Measurements from ENCODE around the gene KIAA2012.

Gene KIAA2012

DNA sequence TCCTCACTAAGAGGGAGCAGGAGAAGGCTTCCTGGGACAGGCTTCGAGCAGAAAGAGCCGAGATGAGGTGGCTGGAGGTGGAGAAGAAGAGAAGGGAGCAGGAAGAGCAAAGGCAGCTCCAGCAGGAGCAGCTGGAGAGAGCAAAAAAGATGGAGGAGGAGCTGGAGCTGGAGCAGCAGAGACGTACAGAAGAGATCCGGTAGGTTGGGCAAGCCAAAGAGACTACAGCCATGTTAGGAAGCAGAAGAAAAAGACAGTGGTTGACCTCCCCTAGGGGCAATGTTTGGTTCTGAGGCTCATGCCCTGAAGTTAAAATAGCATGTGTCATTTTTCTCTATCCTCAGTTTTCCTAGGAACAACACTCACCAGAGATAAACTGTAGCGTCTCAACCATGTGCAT, 120.2 kb downstream of the KIAA2012 start:
- ATAC-seq (ENCODE audit: insufficient read depth, low read depth) (no peak), DNase-seq (no peak)
- no peak overlapping the region for H3K27ac ChIP-seq (ENCODE audit: low read length)
- H3K4me2 ChIP-seq (ENCODE audit: insufficient read depth, low read length): no peak overlapping the region
- no peak overlapping the region for H2AFZ ChIP-seq (ENCODE audit: low read depth, low read length)
- no peaks in the 10 kb centered on the region for H3K79me2 ChIP-seq (ENCODE audit: insufficient read depth, low read length)
- H3K4me3 ChIP-seq (ENCODE audit: low read depth in 1 of 2, low read length in 2 of 2): no peak overlapping the region
- H3K9ac ChIP-seq (ENCODE audit: low read depth, low read length): no peak overlapping the region
- TF ChIP-seq, protein P1, sequence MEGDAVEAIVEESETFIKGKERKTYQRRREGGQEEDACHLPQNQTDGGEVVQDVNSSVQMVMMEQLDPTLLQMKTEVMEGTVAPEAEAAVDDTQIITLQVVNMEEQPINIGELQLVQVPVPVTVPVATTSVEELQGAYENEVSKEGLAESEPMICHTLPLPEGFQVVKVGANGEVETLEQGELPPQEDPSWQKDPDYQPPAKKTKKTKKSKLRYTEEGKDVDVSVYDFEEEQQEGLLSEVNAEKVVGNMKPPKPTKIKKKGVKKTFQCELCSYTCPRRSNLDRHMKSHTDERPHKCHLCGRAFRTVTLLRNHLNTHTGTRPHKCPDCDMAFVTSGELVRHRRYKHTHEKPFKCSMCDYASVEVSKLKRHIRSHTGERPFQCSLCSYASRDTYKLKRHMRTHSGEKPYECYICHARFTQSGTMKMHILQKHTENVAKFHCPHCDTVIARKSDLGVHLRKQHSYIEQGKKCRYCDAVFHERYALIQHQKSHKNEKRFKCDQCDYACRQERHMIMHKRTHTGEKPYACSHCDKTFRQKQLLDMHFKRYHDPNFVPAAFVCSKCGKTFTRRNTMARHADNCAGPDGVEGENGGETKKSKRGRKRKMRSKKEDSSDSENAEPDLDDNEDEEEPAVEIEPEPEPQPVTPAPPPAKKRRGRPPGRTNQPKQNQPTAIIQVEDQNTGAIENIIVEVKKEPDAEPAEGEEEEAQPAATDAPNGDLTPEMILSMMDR (IDR thresholded peaks at IDR 0.05; ENCODE audit: borderline replicate concordance, extremely low read depth, low read length, poor library complexity, severe bottlenecking): no peak
- TF ChIP-seq EZH2 (IDR thresholded peaks at IDR 0.05; ENCODE audit: borderline replicate concordance, low read depth, low read length, severe bottlenecking): no peak
- H3K4me1 ChIP-seq (ENCODE audit: insufficient read depth, low read length): no peaks in the 10 kb centered on the region
- H3K36me3 ChIP-seq (ENCODE audit: insufficient read depth, low read length): no peaks in the 10 kb centered on the region
- no peaks in the 10 kb centered on the region for H4K20me1 ChIP-seq (ENCODE audit: insufficient read depth, low read length)
- H3K27me3 ChIP-seq (ENCODE audit: insufficient read depth, low read length, poor library complexity): peaks cover 4% of the 10 kb centered on the region
- H3K9me3 ChIP-seq (ENCODE audit: insufficient read depth, low read length, severe bottlenecking): no peaks in the 10 kb centered on the region

DNA sequence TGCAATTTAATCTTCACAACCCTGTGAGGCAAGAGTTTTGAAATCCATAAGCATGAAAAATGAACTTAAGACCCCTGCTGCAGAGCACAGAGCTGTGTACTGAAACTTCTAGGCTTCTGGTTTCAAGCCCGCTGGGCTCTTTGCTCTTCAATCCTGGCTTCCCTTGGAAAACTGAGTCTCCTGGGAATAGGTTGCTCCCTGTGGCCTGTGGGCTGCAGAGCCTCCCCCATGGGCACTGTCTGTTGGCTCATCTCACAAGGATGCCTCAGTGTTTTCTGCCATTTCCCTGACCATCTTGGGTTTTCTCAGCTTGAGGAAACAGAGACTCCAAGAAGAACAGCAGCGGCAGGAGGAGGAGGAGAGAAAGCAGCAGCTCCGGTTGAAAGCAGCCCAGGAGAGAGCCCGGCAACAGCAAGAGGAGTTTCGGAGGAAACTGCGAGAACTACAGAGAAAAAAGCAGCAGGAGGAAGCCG, 120.9 kb downstream of the KIAA2012 start:
- TF ChIP-seq, protein P1 (IDR thresholded peaks at IDR 0.05; ENCODE audit: borderline replicate concordance, extremely low read depth, low read length, poor library complexity, severe bottlenecking): no peak
- TF ChIP-seq EZH2 (IDR thresholded peaks at IDR 0.05; ENCODE audit: borderline replicate concordance, low read depth, low read length, severe bottlenecking): no peak
- Histone ChIP-seq H3K79me2 (ENCODE audit: insufficient read depth, low read length) (no peaks in the 10 kb centered on the region), H3K4me3 (ENCODE audit: low read depth in 1 of 2, low read length in 2 of 2) (no peak overlapping the region), H3K36me3 (ENCODE audit: insufficient read depth, low read length) (no peaks in the 10 kb centered on the region), H3K27me3 (ENCODE audit: insufficient read depth, low read length, poor library complexity) (no peaks in the 10 kb centered on the region), H3K9ac (ENCODE audit: low read depth, low read length) (no peak overlapping the region), H3K9me3 (ENCODE audit: insufficient read depth, low read length, severe bottlenecking) (no peaks in the 10 kb centered on the region), H2AFZ (ENCODE audit: low read depth, low read length) (no peak overlapping the region), H3K27ac (ENCODE audit: low read length) (no peak overlapping the region), H3K4me1 (ENCODE audit: insufficient read depth, low read length) (no peaks in the 10 kb centered on the region), H4K20me1 (ENCODE audit: insufficient read depth, low read length) (no peaks in the 10 kb centered on the region), H3K4me2 (ENCODE audit: insufficient read depth, low read length) (no peak overlapping the region)
- no peak for ATAC-seq (ENCODE audit: insufficient read depth, low read depth)
- no peak for DNase-seq

DNA sequence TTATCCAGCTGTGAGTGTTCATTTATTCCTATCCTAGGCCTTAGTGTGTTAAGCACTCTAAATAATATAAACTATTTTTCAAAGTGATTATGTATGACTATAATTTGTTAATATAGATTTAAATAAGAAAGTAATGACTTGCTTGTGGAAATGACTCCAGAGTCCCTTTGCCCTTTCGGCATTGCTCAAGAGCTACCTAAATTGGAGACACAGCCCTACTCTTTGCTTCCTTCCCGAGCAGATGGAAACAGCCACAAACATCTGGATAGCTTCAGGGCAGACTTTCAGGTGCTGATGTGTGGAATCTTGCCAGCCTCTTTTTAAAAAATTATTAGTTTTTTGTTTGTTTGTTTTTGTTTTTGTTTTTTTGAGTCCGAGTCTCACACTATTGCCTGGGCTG, 121.4 kb downstream of the KIAA2012 start:
- ATAC-seq (ENCODE audit: insufficient read depth, low read depth): no peak
- Histone ChIP-seq H3K4me3 (ENCODE audit: low read depth in 1 of 2, low read length in 2 of 2) (no peak overlapping the region), H3K27ac (ENCODE audit: low read length) (no peak overlapping the region), H3K27me3 (ENCODE audit: insufficient read depth, low read length, poor library complexity) (no peaks in the 10 kb centered on the region), H3K36me3 (ENCODE audit: insufficient read depth, low read length) (no peaks in the 10 kb centered on the region), H3K9ac (ENCODE audit: low read depth, low read length) (no peak overlapping the region), H3K9me3 (ENCODE audit: insufficient read depth, low read length, severe bottlenecking) (no peaks in the 10 kb centered on the region), H2AFZ (ENCODE audit: low read depth, low read length) (no peak overlapping the region), H3K4me1 (ENCODE audit: insufficient read depth, low read length) (no peaks in the 10 kb centered on the region), H3K4me2 (ENCODE audit: insufficient read depth, low read length) (no peak overlapping the region), H3K79me2 (ENCODE audit: insufficient read depth, low read length) (no peaks in the 10 kb centered on the region), H4K20me1 (ENCODE audit: insufficient read depth, low read length) (no peaks in the 10 kb centered on the region)
- TF ChIP-seq, protein P1 (IDR thresholded peaks at IDR 0.05; ENCODE audit: borderline replicate concordance, extremely low read depth, low read length, poor library complexity, severe bottlenecking): no peak
- TF ChIP-seq EZH2 (IDR thresholded peaks at IDR 0.05; ENCODE audit: borderline replicate concordance, low read depth, low read length, severe bottlenecking): no peak
- no peak for DNase-seq

DNA sequence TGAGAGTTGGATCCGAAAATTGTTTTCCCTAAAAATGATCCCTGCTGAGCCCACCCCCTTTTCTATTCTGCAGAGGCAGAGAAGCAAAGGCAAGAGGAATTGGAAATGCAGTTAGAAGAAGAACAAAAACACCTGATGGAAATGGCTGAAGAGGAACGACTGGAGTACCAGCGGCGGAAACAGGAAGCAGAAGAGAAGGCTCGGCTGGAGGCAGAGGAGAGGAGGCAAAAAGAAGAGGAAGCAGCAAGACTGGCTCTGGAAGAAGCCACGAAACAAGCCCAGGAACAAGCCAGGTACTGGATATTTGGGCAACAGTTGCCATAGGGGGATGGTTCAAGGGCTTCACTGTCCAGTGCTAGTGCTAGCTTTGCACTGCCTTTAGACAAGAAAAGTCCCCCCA, 123.7 kb downstream of the KIAA2012 start:
- ATAC-seq (ENCODE audit: insufficient read depth, low read depth) (no peak), DNase-seq (no peak)
- Histone ChIP-seq H4K20me1 (ENCODE audit: insufficient read depth, low read length) (0 out of 2 replicates have a peak, but pooled peaks cover 2% of the 10 kb centered on the region), H3K4me2 (ENCODE audit: insufficient read depth, low read length) (no peak overlapping the region), H3K4me1 (ENCODE audit: insufficient read depth, low read length) (no peaks in the 10 kb centered on the region), H3K27me3 (ENCODE audit: insufficient read depth, low read length, poor library complexity) (no peaks in the 10 kb centered on the region), H3K27ac (ENCODE audit: low read length) (no peak overlapping the region), H3K79me2 (ENCODE audit: insufficient read depth, low read length) (no peaks in the 10 kb centered on the region), H3K36me3 (ENCODE audit: insufficient read depth, low read length) (no peaks in the 10 kb centered on the region; the same call in 1 of the 2 replicates), H3K4me3 (ENCODE audit: low read depth in 1 of 2, low read length in 2 of 2) (no peak overlapping the region), H3K9me3 (ENCODE audit: insufficient read depth, low read length, severe bottlenecking) (no peaks in the 10 kb centered on the region), H3K9ac (ENCODE audit: low read depth, low read length) (no peak overlapping the region), H2AFZ (ENCODE audit: low read depth, low read length) (no peak overlapping the region)
- no peak for TF ChIP-seq EZH2 (IDR thresholded peaks at IDR 0.05; ENCODE audit: borderline replicate concordance, low read depth, low read length, severe bottlenecking)
- TF ChIP-seq, protein P1 (IDR thresholded peaks at IDR 0.05; ENCODE audit: borderline replicate concordance, extremely low read depth, low read length, poor library complexity, severe bottlenecking): no peak

Data from DND-41 (cell line).